ELF-1 (cell line): ENCODE data around the gene CLIC2.

Experiments used
- DNase-seq: peaks from one replicate; pipeline ENCODE4 v3.0.0-alpha.2; 2016; ENCODE audit warnings: low read depth, low spot score

CLIC2 gene

GRCh38 chrX:155262970-155263754, 71.3 kb downstream of the CLIC2 start:
- no peak for DNase-seq

GRCh38 chrX:155259752-155260151, 74.7 kb downstream of the CLIC2 start:
- peak; percentile 21 for DNase-seq

- DNase-seq, result no peak
These were observed 83.0 kb downstream of the CLIC2 start for GRCh38 chrX:155251391-155251790.

GRCh38 chrX:155247497-155247896, 86.9 kb downstream of the CLIC2 start:
- no peak for DNase-seq

- no peak for DNase-seq
These were observed 87.7 kb downstream of the CLIC2 start for GRCh38 chrX:155246748-155247147.

- no peak for DNase-seq
These were observed 92.1 kb downstream of the CLIC2 start for GRCh38 chrX:155242300-155242699.

GRCh38 chrX:155237719-155238118, 96.7 kb downstream of the CLIC2 start:
- DNase-seq, result no peak

GRCh38 chrX:155235891-155236290, 98.5 kb downstream of the CLIC2 start:
- no peak for DNase-seq

GRCh38 chrX:155231163-155231562, 103.3 kb downstream of the CLIC2 start:
- DNase-seq, result no peak
